GM13976 (cell line): ENCODE data around the gene CRYAA.

Source experiments
- DNase-seq: peaks from one replicate; pipeline ENCODE4 v3.0.0; 2012; ENCODE audit warnings: low spot score
- in situ Hi-C: fragments of 300-500 bp; cut with MboI; formaldehyde crosslinking; loops from one replicate; pipeline ENCODE4 v1.12.0; 2022; ENCODE audit warnings: low sequenced_read_pairs, mixed read lengths, inconsistent platforms; ENCODE audit not compliant: unreplicated experiment
- TF ChIP-seq, protein P1 (sequence below): IDR thresholded peaks from 2 replicates; pipeline ENCODE4 v1.5.1; 2012; ENCODE audit warnings: borderline replicate concordance, mild to moderate bottlenecking; ENCODE audit not compliant: insufficient read depth; ENCODE audit errors: extremely low read depth, missing control alignments, control extremely low read depth

Gene CRYAA

DNA sequence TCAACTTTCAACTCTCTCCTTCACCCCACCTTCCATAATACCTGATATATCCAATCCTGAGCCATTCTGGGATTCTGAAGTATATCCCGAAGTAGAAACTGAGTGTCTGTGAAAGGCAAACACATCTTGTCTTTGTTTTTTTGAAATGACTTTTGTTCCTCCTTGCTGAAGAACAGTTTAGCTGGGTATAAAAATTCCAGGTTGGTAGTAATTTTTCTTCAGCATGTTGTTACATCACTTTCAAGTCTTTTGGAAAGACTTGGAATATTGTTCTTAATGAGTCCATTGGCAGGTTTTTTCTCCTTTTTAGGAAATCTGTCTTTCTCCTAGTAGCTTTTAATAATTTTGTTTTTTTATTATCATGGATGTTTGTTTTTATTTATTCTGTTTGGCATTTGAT is 32.7 kb downstream of the CRYAA start:
- TF ChIP-seq, protein P1, sequence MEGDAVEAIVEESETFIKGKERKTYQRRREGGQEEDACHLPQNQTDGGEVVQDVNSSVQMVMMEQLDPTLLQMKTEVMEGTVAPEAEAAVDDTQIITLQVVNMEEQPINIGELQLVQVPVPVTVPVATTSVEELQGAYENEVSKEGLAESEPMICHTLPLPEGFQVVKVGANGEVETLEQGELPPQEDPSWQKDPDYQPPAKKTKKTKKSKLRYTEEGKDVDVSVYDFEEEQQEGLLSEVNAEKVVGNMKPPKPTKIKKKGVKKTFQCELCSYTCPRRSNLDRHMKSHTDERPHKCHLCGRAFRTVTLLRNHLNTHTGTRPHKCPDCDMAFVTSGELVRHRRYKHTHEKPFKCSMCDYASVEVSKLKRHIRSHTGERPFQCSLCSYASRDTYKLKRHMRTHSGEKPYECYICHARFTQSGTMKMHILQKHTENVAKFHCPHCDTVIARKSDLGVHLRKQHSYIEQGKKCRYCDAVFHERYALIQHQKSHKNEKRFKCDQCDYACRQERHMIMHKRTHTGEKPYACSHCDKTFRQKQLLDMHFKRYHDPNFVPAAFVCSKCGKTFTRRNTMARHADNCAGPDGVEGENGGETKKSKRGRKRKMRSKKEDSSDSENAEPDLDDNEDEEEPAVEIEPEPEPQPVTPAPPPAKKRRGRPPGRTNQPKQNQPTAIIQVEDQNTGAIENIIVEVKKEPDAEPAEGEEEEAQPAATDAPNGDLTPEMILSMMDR, result no peak
- in situ Hi-C loops, result no loop called here
- DNase-seq, result no peak

DNA sequence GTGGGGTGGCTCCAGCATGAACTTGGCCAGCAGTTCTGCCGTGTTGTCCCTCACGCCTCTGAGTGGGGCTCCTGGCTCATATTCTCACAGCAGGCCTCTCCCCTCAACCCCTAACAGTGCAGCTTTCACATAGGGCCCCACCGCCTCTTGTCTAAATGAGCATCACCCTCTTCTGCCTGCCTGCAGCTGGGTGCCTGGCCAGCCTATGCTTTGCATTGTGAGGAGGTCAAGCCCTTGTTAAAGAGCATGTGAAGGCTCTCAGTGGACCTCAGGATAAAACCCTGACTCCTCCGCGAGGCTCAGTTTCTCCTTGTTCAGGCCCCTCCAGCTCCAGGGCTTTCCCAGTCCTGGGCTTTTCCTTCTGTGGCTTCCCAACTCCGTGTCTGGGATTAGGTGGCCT is 34.8 kb downstream of the CRYAA start:
- TF ChIP-seq, protein P1, result no peak
- in situ Hi-C loops, result no loop called here
- no peak for DNase-seq

DNA sequence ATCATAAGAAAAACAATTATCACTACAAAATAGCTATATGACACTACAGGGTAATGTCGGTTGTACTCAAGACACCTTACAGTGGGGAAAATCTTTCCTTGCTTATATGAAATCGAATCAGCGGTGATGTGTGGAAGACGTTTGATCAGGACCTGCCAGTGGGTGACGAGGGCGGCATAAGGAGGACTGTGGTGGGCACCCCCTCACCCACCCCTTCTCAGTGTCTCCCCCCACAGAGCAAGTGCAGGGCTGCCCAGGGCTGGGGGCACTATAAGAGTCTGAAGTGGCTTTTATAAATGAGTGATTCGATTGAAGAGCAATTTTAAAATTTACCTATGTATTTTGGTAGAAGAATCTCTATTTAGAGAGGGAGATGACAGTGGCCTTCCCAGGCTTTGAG is 35.8 kb downstream of the CRYAA start:
- TF ChIP-seq, protein P1, result no peak
- in situ Hi-C loops, result no loop called here

DNA sequence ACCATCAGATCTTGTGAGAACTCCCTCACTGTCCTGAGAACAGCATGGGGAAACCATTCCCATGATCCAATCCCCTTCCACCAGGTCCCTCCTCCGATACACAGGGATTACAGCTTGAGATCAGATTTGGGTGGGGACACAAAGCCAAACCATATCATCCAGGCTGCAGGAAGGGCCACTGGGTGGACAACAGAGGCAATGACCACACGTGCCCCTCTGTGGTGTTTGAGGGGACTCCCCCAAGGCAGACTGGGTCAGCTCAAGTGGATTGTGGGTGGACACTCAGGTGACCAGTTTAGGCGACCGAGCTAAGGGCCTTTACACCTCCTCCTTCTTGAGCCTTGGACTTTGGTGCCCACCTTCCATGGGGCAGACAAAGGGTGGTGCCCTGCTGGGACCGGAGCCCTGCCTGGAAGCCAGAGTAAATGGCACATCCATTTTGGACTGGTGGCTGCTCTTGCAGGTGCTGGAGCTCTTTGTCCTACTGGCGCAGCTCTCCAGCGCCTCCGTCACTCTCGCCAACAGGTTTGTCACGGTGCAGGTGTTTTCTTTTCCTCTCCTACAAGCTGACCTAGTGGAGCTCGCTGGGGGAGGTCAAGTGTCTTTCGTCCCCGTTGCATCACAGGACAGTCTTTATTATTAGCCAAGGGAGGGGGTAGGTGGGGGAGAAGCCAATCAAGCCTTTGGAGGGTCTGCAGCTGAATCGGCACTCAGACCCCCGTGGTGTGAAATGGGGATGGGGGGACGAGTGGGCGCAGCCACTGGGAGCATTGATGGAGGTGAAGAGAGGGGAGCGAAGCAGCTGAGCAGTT is 37.6 kb downstream of the CRYAA start:
- in situ Hi-C loops, result no loop called here
- TF ChIP-seq, protein P1, result no peak
- DNase-seq, result no peak

More for the DNA sequence above, 35.8 kb downstream of the CRYAA start:
- DNase-seq, result no peak

DNA sequence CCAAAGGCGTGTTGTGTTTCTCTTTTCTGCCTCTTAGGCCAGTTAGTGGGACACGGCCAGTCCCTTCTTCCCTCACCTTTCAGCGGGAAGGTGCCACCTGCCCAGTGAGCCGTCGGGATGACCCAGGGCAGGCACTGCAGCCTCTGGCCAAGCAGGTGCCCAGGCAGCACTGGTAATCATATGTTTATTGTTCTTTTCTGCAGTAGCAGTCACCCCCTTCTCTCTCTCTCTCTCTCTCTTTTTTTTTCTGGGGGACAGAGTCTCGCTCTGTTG is 38.2 kb downstream of the CRYAA start:
- TF ChIP-seq, protein P1, result no peak
- in situ Hi-C loops, result no loop called here
- no peak for DNase-seq

DNA sequence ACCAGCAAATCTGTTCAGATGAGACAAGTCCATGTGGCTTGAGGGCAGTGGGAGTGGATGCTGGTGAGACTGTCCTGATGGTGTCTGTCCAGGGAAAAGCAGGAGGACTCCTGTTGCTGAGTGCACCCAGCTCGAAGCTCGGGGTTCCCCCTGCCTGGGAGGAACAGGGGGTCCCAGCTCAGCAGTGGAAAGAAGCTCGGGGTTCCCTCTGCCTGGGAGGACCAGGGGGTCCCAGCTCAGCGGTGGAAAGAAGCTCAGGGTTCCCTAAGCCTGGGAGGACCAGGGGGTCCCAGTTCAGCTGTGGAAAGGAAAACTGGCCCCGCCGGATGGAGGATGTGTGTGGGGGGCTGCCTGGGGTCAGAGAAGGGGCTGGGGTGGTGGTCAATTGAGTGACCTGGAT is 39.1 kb downstream of the CRYAA start:
- in situ Hi-C loops, result no loop called here
- TF ChIP-seq, protein P1, result no peak
- DNase-seq, result no peak
